IPS-11a (cell line): Measurements from ENCODE around the gene MOCOS.

ENCODE experiments used
- H3K4me3 ChIP-seq: one replicate; pipeline ENCODE4 v1.5.1; 2013; ENCODE audit warnings: low read depth, low read length, control low read depth

Gene MOCOS

DNA sequence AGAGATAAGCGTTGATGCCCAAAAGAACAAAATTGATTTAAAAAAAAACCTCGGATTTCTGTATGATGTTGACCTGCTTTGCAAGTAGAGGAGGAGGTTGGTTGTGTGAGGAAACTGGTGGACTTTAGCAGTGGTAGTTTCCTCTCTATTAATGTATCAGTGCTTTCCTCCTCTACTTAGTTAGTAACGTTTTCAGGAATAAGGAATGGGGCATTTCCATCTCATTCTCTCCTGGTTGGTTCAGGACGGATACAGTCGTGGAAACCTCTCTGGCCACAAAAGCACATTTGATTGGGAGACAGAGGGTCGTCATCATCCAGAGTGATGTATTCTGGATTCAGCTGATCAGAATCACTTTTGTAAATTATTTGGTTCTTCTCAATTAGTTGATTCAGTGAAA, 111.7 kb downstream of the MOCOS start:
- H3K4me3 ChIP-seq: no peak overlapping the region

DNA sequence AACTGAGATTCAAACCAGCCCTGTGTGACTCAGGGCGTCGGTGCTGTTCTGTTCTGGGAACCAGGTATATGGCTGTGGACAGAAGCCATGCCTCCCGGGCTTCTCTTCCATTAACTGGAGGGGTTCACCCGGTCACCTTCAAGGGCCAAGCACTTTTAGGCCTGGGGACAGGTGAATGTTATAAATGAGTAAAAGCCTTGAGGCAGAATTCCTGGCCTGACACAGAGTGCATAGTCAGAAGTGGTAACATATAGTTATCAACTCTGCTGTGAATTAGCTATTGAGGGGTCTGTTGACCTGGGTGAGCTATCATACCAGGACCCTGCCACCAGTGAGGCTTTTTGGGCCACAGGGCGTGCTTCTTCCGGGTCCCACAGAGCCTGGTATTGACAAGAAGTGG, 112.9 kb downstream of the MOCOS start:
- no peak overlapping the region for H3K4me3 ChIP-seq

DNA sequence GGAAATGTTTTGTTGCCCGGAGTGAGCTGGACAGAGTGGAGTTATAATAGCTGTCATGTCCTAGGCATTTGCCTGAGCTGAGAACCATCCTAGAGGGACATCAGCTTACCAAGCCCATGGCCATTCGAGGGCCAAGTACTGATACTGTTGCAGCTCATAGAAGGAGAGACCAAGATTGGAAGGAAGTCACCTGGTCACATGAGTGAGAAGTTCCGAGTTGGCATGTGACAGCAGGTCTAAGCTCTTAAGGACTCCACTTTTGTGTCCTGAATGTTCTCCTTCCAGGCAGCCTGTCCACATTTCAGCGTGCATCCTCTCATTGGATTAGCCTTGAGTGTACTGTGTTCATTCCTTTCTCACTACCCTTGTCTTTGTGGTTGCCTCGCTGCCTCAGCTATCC, 114.6 kb downstream of the MOCOS start:
- no peak overlapping the region for H3K4me3 ChIP-seq

DNA sequence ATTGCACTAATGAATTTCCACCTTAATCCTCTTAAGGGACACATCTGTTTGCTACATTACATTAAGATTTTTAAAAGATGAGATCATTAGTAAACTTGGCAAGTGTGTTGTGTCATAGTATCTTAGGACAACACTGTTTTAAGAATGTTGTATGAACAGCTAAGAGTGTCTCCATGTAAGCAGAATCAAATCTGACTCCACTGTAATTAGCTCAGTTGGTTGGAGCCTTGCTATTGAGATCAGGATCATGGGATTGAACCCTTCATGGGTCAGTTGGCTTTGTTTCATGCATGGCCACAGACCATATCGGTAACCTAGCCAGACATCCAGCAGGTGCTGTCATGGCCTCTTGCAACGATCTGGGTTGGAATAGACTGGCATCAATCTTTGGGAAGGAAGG, 115.4 kb downstream of the MOCOS start:
- no peak overlapping the region for H3K4me3 ChIP-seq

DNA sequence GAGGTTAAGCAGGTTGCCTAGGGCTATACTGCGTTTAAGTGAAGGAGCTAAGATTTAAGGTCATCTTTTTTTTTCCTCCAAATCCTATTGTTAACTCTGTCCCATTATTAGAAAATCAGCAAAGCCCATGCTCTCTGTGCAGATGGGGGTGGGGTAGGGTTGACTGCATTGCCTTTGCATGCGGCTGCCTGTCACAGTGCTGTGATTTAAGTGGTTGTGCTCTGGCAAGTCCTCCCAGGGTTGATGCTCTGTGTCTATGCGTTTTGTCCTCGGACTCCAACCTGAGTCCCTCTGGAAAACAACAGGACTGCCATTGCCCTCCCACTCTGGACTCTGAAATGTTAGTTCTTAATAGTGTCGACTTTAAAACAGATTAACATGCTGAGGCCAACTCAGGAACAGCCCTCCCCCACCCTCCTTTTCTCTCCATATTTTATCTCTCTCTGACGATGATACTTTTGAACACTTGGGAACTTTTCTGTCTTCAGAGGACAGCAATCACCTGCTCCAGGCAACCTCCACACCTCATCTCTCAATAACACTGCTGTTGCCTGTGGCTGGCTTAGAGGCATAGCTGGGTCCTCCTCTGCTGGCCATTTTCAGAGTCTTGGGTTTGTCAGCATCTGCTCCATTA, 116.0 kb downstream of the MOCOS start:
- H3K4me3 ChIP-seq: no peak overlapping the region

DNA sequence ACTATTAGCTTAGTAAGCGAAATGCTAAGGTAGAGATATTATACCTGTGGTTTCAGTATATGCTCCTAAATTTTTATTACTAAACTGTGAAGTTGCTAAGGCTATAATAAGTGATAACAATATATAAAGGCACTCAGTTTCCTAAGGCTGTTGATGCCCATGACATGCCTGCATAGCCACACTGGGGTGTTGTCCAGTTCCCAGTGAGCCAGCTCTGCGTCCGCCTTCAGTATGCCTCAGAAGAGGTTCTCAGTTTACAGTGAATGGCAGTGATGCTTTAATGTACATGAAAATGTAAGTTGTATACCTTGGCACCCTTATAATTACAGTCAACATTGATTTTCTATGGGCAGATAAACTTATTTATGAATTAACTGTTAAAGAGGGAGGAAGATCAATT, 117.4 kb downstream of the MOCOS start:
- H3K4me3 ChIP-seq: no peak overlapping the region

DNA sequence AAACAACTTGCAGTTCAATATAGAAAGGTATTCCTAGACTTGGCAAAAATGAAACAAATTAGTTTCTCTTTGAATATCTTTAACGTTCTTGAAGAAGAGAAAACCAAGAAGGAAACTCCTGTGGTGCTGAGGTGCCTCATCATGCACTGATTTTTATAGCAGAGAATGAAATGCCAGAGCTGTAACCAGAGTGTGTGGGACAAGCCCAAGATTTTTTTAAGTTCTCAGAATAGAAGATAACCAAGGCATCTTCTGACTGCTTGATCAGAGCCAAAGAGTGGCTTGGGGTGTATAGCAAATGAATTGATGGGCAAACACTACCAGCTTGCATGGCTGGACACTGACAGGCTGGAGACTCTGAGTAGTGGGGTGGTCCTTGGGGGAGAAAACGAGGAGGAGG, 118.1 kb downstream of the MOCOS start:
- H3K4me3 ChIP-seq: no peak overlapping the region

DNA sequence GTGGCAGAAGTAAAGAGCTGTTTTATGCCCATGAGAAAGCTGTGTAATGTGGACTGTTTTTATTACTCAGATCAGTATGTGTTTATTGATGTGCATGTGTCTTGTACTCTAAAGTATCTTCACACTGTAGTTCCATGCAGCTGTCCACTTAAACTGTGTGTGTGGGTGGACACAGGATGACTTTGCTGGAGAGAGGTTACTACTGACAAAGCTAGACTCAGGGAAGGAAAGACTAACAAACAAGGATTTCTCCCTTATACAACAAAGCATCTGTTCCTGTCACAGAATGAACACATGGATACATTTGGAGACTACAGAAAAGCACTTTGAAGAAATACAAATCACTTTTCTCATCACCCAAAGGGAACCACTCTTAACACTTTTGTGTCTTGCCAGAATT, 120.2 kb downstream of the MOCOS start:
- H3K4me3 ChIP-seq: no peak overlapping the region

DNA sequence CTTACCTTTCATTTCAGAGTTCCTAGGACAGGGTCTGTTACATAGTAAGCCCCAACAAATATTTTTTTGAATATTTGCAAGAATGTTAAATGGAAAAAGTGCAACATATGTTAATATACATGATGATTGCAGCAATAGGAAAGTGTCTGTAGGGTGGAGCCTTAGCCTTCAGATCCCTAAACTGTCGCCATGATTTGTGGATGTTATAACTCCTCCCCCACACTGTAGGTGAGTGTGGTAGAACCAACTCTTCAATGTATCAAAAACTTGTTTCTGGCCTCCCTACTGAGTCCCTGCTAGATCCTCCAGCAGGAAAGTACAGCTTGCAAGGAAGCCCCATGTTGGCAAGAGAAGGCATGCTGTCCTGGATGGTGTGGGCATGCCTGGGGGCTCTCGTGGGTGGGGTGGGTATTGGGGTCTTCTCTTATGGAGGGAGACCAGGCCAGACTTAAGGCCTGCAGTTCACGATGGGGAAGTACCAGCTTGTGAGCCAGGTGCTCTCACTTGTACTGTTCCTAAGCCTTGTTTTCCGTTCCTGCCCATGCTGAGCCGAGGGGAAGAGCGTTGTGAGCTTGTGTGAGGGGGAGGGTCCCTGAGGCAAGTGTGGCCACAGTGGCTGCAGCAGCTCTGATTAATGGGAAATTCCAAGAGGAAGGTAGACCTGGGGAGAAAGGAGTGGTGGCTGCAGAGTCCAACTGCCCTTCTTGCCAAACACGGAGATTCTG, 121.6 kb downstream of the MOCOS start:
- no peak overlapping the region for H3K4me3 ChIP-seq

DNA sequence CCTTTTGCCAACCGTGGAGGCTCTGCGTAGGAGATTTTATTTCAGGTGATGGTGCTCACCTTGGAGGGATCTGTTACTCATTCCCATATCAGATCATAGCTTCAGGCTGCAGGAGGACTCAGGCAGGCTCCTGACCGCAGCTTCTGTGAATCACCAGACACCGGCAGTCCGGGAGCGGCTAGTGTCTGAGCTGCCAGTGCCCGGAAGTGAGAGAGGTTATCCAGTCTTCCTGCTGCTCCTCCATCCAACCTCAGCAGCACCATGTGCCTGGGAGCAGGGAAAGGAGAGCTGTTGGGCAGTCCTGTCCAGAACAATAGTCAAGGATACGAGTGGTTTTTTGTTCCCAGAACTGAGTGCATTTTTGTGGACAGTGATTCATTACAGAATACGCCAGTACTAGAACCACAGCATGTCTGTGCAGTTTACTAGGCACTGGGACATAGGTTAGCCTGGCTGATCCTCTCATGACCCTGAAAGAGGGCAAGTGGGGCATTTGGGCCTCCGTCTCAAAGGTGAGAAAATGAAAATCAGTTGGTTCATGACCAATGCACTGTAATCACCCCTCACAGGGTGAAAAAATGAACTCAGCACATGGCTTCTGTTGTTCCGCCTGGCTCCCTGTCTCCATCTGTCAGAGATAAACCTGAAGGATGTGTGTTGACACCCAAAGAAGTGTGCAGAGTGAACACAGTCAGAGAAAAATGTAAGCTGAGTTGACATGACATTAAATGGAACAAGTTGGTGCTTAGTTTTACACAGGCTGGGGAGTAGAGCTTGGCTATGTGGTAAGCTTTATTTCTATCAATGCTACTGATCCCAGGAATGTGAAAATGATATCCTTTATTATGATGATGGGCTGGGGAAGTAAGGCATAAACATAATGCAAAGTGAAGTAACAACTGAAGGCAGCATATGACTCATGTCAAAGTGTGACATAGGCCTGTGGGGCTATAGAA, 122.4 kb downstream of the MOCOS start:
- no peak overlapping the region for H3K4me3 ChIP-seq

DNA sequence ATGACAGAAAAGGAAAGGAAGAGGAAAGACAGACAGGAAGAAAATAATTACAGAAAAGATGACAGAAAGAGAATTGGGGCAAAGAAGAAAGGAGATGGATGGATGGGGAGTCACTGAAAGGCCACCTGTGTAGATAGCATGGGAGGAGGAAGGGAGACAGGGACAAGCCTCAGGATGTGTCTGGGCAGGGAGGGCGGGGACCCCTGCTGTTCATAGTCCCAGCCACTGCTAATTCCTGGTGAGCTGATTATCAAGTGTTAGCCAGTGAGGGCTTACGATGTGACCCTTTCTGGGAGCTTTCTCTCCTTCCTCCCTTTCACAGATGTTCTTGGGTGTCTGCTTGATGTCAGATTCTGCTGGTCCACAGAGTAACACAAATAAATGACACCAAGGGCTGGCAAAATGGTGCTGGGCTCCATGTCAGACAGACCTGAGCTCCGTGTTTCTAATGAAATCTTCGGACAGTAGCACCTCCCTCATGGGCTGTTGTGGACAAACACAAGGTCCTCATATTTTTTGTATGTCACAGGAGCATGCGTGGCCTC, 123.8 kb downstream of the MOCOS start:
- H3K4me3 ChIP-seq: no peak overlapping the region

DNA sequence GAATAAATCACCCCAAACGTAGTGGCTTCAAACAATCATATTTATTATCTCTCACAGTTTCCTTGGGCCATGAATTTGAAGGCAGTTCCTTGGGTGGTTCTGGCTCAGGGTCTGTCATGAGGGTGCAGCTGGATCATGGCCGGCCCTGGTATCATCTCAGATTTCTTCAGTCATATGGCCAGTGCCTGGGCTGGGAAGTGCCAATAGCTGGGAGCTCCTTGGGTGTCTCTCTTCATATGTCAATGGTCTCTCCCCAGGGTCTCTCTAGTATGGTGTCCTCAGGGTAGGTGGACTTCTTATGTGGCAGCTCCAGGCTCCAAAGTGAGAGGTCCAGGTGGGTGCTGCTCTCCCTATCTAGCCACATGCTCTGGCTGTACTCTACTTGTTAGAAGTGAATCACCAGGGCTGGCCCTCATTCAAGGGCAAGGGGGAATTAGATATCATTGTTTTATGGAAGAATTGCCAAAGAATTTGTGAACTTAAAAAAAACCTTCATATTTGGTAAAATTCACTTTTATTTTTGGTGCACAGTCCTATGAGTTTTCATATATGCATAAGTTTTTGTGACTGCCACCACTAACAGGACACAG, 125.6 kb downstream of the MOCOS start:
- H3K4me3 ChIP-seq: no peak overlapping the region

DNA sequence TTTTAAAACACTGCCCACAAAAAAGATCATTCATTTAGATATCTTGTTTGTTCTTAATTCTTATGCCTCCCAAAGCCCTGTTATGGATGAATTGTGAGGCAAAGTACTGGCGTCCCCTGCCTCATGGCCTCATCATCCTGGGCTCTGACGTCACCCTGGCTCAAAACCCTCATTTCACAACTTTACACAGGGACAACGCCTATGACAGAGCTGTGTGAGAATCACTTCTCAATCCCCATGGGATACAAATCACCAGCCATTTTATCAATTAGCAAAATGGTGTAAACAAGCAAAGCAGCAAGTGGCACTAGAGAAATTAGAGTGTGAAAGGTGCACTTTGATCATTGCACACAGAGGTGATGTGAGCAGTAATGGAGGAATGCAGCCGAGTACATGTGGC, 126.8 kb downstream of the MOCOS start:
- H3K4me3 ChIP-seq: no peak overlapping the region

DNA sequence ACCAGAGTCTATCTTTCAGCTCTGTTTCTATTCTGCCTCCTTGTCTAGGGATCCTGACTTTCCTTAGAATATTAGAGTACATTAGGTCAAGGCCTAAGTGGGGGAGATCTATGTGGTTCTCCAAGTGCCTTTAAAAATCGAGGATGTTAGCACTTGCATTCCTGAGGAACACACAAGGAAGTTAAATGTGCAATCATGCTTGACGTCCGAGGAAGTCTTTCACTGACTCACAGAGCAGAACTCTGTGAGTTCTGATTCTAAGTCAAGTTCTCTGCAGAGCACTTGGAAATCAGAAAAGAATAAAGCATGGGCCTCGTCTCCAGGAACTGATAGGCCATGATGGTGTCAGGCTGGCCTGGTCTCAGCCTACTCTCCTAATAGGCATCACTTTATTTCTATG, 127.5 kb downstream of the MOCOS start:
- H3K4me3 ChIP-seq: no peak overlapping the region

DNA sequence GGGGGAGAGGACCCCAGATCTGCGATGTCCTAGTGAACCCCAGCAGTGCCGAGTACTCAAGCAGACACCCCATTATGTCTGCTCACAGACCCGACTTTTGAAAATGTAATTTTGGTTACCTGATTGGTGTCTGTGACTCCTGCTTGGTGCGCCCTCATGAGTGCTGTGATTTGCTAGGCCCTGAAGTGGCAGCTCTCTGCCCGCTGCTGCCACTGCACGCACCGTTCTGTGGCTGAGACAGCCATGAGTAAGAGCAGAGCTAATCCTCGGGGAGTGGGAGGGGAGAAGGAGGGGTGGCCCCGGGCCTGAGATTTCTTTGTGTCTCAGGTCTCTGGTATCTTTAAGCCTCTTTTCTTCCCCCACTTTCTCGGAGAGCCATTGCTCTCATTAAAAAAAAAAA, 128.4 kb downstream of the MOCOS start:
- no peak overlapping the region for H3K4me3 ChIP-seq

DNA sequence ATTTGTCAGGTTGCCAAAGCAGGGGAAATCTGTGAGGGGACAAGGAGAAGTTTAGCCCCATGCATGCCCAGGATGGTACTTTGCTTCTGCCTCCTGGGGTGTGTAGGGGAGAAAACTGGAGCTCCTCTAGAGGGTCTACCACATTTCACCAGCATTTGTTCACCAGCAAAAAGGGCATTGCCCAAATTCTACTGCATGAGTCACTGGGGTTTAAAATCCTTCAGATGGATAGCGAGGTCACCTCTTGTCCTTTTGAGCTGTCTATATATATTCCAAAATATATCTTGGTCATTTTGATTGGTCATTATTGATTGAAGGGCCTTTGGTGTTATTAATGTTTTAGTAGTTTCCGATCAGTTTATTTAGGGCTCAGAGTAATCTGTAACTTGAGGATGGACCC, 128.9 kb downstream of the MOCOS start:
- no peak overlapping the region for H3K4me3 ChIP-seq
